H1 (cell line): ENCODE results near the gene OR51T1. TPM values are rescaled to one million over a fixed set of nuclear protein-coding genes. Genes with fewer than 3 reads are reported as not detected.

ENCODE experiments used
- CTCF ChIA-PET: fragments of 300-600 bp; sonication (Branson Sonifier 250); formaldehyde crosslinking; loops from one replicate; lab custom pipeline; 2021; ENCODE audit not compliant: partially characterized antibody; lab: Charles Lee
- POLR2A ChIA-PET: fragments of 300-600 bp; sonication (Branson Sonifier 250); formaldehyde crosslinking; loops from one replicate; lab custom pipeline; 2021; ENCODE audit warnings: inconsistent platforms; ENCODE audit not compliant: partially characterized antibody; lab: Charles Lee
- DNase-seq, 2 experiments: peaks; one replicate each; pipeline versions ENCODE4 v3.0.0 to v3.0.0-alpha.2; 2010 to 2022; ENCODE audit warnings: low spot score in 2 of 2, low read depth in 1 of 2, mixed read lengths in 1 of 2
- FAIRE-seq: peaks from 2 replicates; lab custom pipeline; 2011; peaks lifted over from hg19 to GRCh38; lab: Jason Lieb, UNC
- H2AFZ ChIP-seq: 2 replicates; pipeline ENCODE4 v1.8.1; 2012; ENCODE audit warnings: low read length, inconsistent platforms
- H2AK5ac ChIP-seq: 2 replicates; pipeline ENCODE4 v1.6.1; 2013; ENCODE audit warnings: low read depth, low read length
- H2BK120ac ChIP-seq: replicated peaks from 2 replicates; pipeline ENCODE3; 2013; ENCODE audit warnings: low read depth, low read length, inconsistent platforms
- H2BK12ac ChIP-seq: 2 replicates; pipeline ENCODE4 v1.6.1; 2013; ENCODE audit warnings: low read depth, low read length
- H2BK15ac ChIP-seq: 2 replicates; pipeline ENCODE4 v1.6.1; 2013; ENCODE audit warnings: low read length
- H2BK20ac ChIP-seq: 2 replicates; pipeline ENCODE4 v1.6.1; 2013; ENCODE audit warnings: low read length
- H2BK5ac ChIP-seq: 2 replicates; pipeline ENCODE4 v1.6.1; 2013; ENCODE audit warnings: low read depth, low read length
- H3K14ac ChIP-seq: 2 replicates; pipeline ENCODE4 v1.6.1; 2013; ENCODE audit warnings: inconsistent platforms; ENCODE audit not compliant: insufficient read length
- H3K18ac ChIP-seq: 2 replicates; pipeline ENCODE4 v1.6.1; 2013; ENCODE audit warnings: low read length; ENCODE audit errors: extremely low read depth
- H3K23ac ChIP-seq: 2 replicates; pipeline ENCODE4 v1.6.1; 2013; ENCODE audit warnings: inconsistent platforms; ENCODE audit not compliant: insufficient read length
- H3K23me2 ChIP-seq: 2 replicates; pipeline ENCODE4 v1.6.1; 2013; ENCODE audit warnings: low read depth, low read length
- H3K27ac ChIP-seq: 2 replicates; pipeline ENCODE4 v1.6.1; 2011; ENCODE audit warnings: low read depth, low read length, inconsistent platforms
- H3K27me3 ChIP-seq, 4 experiments: replicated peaks in 1 of 4; 1 replicate in 1 of 4; 2 replicates in 3 of 4; pipeline versions ENCODE4 v1.6.1 to v1.8.1; 2011 to 2013; ENCODE audit warnings: low read length in 3 of 4, mild to moderate bottlenecking in 3 of 4, inconsistent platforms in 2 of 4, mixed read lengths in 2 of 4, moderate library complexity in 1 of 4; ENCODE audit not compliant: control insufficient read depth in 3 of 4, insufficient read depth in 3 of 4; ENCODE audit errors: extremely low read depth in 1 of 4
- H3K36me3 ChIP-seq, 4 experiments: 2 replicates each; pipeline versions ENCODE4 v1.6.1 to v1.8.1; 2011 to 2013; ENCODE audit warnings: mild to moderate bottlenecking in 4 of 4, low read length in 3 of 4, moderate library complexity in 2 of 4, control low read depth in 1 of 4, inconsistent platforms in 1 of 4; ENCODE audit not compliant: insufficient read depth in 4 of 4, control insufficient read depth in 2 of 4
- H3K4ac ChIP-seq: replicated peaks from 2 replicates; pipeline ENCODE3; 2013; ENCODE audit warnings: low read length, low read depth, mixed read lengths, inconsistent platforms; ENCODE audit not compliant: insufficient read length
- H3K4me1 ChIP-seq, 4 experiments: replicated peaks in 1 of 4; 1 replicate in 1 of 4; 2 replicates in 3 of 4; pipeline versions ENCODE4 v1.6.1 to v1.8.1; 2011 to 2013; ENCODE audit warnings: low read length in 3 of 4, inconsistent platforms in 2 of 4, mixed read lengths in 1 of 4; ENCODE audit not compliant: insufficient read depth in 4 of 4, control insufficient read depth in 3 of 4
- H3K4me2 ChIP-seq, 2 experiments: 2 replicates each; pipeline versions ENCODE4 v1.6.1 to v1.8.1; 2011 to 2013; ENCODE audit warnings: low read depth in 2 of 2, low read length in 2 of 2, control low read depth in 1 of 2, inconsistent platforms in 1 of 2, mild to moderate bottlenecking in 1 of 2; ENCODE audit not compliant: insufficient read depth in 1 of 2
- H3K4me3 ChIP-seq, 4 experiments: fragments of 200-600, 300-600 bp in 1 of 4; sonication (generic), shearing (Covaris generic), sonication (Bioruptor Twin) in 1 of 4; 2 replicates each; pipeline versions ENCODE4 v1.5.1 to v1.8.1; 2011 to 2016; ENCODE audit warnings: low read length in 4 of 4, low read depth in 3 of 4, control low read depth in 2 of 4, inconsistent platforms in 2 of 4, mild to moderate bottlenecking in 2 of 4, mixed read lengths in 1 of 4, moderate library complexity in 1 of 4; ENCODE audit not compliant: insufficient read depth in 2 of 4; ENCODE audit errors: extremely low read depth in 1 of 4
- H3K56ac ChIP-seq: replicated peaks from 2 replicates; pipeline ENCODE3; 2013; ENCODE audit warnings: low read depth, mild to moderate bottlenecking, mixed read lengths, low read length, inconsistent platforms; ENCODE audit not compliant: insufficient read length
- H3K79me1 ChIP-seq: 2 replicates; pipeline ENCODE4 v1.6.1; 2013; ENCODE audit warnings: low read depth, low read length, control low read depth
- H3K79me2 ChIP-seq, 2 experiments: 2 replicates each; pipeline versions ENCODE4 v1.6.1 to v1.8.1; 2012 to 2013; ENCODE audit warnings: low read length in 2 of 2, mild to moderate bottlenecking in 2 of 2, inconsistent platforms in 1 of 2; ENCODE audit not compliant: insufficient read depth in 2 of 2, control insufficient read depth in 1 of 2
- H3K9ac ChIP-seq, 4 experiments: replicated peaks in 1 of 4; 1 replicate in 1 of 4; 2 replicates in 3 of 4; pipeline versions ENCODE4 v1.6.1 to v1.8.1; 2011 to 2013; ENCODE audit warnings: low read depth in 3 of 4, low read length in 3 of 4, control low read depth in 2 of 4, mild to moderate bottlenecking in 2 of 4, moderate library complexity in 2 of 4, inconsistent platforms in 1 of 4; ENCODE audit errors: extremely low read depth in 1 of 4
- H3K9me3 ChIP-seq, 2 experiments: 2 replicates each; pipeline versions ENCODE4 v1.6.1 to v1.8.1; 2012 to 2013; ENCODE audit warnings: mild to moderate bottlenecking in 2 of 2, moderate library complexity in 2 of 2, control low read depth in 1 of 2, inconsistent platforms in 1 of 2, low read depth in 1 of 2, low read length in 1 of 2, mixed read lengths in 1 of 2; ENCODE audit not compliant: insufficient read depth in 2 of 2
- H4K20me1 ChIP-seq, 2 experiments: replicated peaks in 1 of 2; 2 replicates each; pipeline versions ENCODE3 to v1.8.1; 2011 to 2013; ENCODE audit warnings: inconsistent platforms in 2 of 2, low read length in 2 of 2, mild to moderate bottlenecking in 1 of 2; ENCODE audit not compliant: insufficient read depth in 2 of 2, control insufficient read depth in 1 of 2
- H4K5ac ChIP-seq: 2 replicates; pipeline ENCODE4 v1.6.1; 2013; ENCODE audit warnings: low read length, low read depth, mixed read lengths, inconsistent platforms; ENCODE audit not compliant: insufficient read length
- H4K8ac ChIP-seq: 2 replicates; pipeline ENCODE4 v1.8.0; 2013; ENCODE audit warnings: mild to moderate bottlenecking, moderate library complexity, low read length, inconsistent platforms; ENCODE audit not compliant: insufficient read depth; ENCODE audit errors: extremely low read depth
- H4K91ac ChIP-seq: replicated peaks from 2 replicates; pipeline ENCODE3; 2013; ENCODE audit warnings: low read length, mixed read lengths, inconsistent platforms; ENCODE audit not compliant: insufficient read length
- CTCF ChIP-seq, 3 experiments: IDR thresholded peaks; 1 replicate in 2 of 3; 2 replicates in 1 of 3; pipeline versions ENCODE4 v1.5.1 to v1.6.1; 2011; ENCODE audit warnings: low read length in 3 of 3, mild to moderate bottlenecking in 3 of 3, inconsistent platforms in 2 of 3, low read depth in 1 of 3, moderate library complexity in 1 of 3; ENCODE audit not compliant: insufficient read depth in 1 of 3; ENCODE audit errors: control extremely low read depth in 1 of 3
- EP300 ChIP-seq, 2 experiments: IDR thresholded peaks; 1 replicate in 1 of 2; 2 replicates in 1 of 2; pipeline ENCODE4 v1.6.1; 2011 to 2012; ENCODE audit warnings: low read depth in 2 of 2, low read length in 2 of 2, mild to moderate bottlenecking in 2 of 2, borderline replicate concordance in 1 of 2, inconsistent platforms in 1 of 2, moderate library complexity in 1 of 2
- KDM4A ChIP-seq: IDR thresholded peaks from one replicate; pipeline ENCODE4 v1.7.1; 2012; ENCODE audit warnings: low read depth, mild to moderate bottlenecking, moderate library complexity, low read length, inconsistent platforms; ENCODE audit not compliant: severe bottlenecking
- KDM5A ChIP-seq: fragments of 200-600 bp; IDR thresholded peaks from 2 replicates; pipeline ENCODE4 v1.7.1; 2012; ENCODE audit warnings: mild to moderate bottlenecking, low read length, inconsistent platforms, mixed read lengths
- PHF8 ChIP-seq: fragments of 200-600 bp; sonication (generic); conservative IDR thresholded peaks from 2 replicates; pipeline ENCODE4 v1.7.1; 2012; ENCODE audit warnings: low read depth, mild to moderate bottlenecking, inconsistent platforms, low read length, moderate library complexity
- SP2 ChIP-seq: IDR thresholded peaks from 2 replicates; pipeline ENCODE4 v1.6.1; 2012; ENCODE audit warnings: mild to moderate bottlenecking, low read length, inconsistent platforms
- TEAD4 ChIP-seq: IDR thresholded peaks from 2 replicates; pipeline ENCODE4 v1.6.1; 2012; ENCODE audit warnings: low read depth, low read length, inconsistent platforms, mixed read lengths
- YY1 ChIP-seq: IDR thresholded peaks from 2 replicates; pipeline ENCODE4 v1.6.1; 2011; ENCODE audit warnings: low read depth, mild to moderate bottlenecking, low read length
- ZNF274 ChIP-seq: IDR thresholded peaks from 2 replicates; pipeline ENCODE4 v1.7.0; 2012; ENCODE audit warnings: low read length, borderline replicate concordance; ENCODE audit errors: extremely low read depth
- WGBS, 2 experiments: shearing (Covaris generic) in 1 of 2; methylation state at CpG; one replicate each; pipeline versions ENCODE4 v1.1.6 to v1.1.7; 2013 to 2015; ENCODE audit warnings: low lambda C conversion rate in 2 of 2, mixed read lengths in 2 of 2, inconsistent platforms in 1 of 2, low coverage in 1 of 2, missing lambda C conversion rate in 1 of 2; ENCODE audit not compliant: insufficient replicate concordance in 2 of 2, insufficient coverage in 1 of 2, insufficient read length in 1 of 2; ENCODE audit errors: extremely low coverage in 1 of 2, missing lambda C conversion rate in 1 of 2; 5-methylcytosine and 5-hydroxymethylcytosine counted together
- long read RNA-seq, 2 experiments: library from RNA in 1 of 2; library from capped mRNA in 1 of 2; stranded (forward); transcript quantifications; one replicate each; pipeline ENCODE4 v2.0.0, GENCODE V29; 2021; ENCODE audit warnings: inconsistent platforms in 1 of 2
- polyA minus RNA-seq, 3 experiments: library from RNA; depleted of rRNA, polyadenylated mRNA; stranded (reverse); fragments of >200 nt; gene quantifications; 1 replicate in 2 of 3; 2 replicates in 1 of 3; pipeline ENCODE4 v1.2.3, GENCODE V29; 2011
- polyA plus RNA-seq, 7 experiments: library from polyadenylated mRNA; depleted of rRNA in 3 of 7; stranded (reverse) in 5 of 7; unstranded in 2 of 7; fragments of >200 nt in 5 of 7; fragments of 200-250 nt in 2 of 7; gene quantifications; 1 replicate in 5 of 7; 2 replicates in 1 of 7; 4 replicates in 1 of 7; pipeline versions ENCODE4 v1.2.1 to v1.2.3, GENCODE V29; 2011 to 2013; ENCODE audit warnings: missing spikeins in 2 of 7, mixed read lengths in 2 of 7
- total RNA-seq: library from RNA; stranded (reverse); fragmentation: NEBNext Ultra II Directional; extraction: Animal tissue kit (Norgen Biotek cat#: 25700); gene quantifications from 2 replicates; pipeline ENCODE4 v1.2.1, GENCODE V29; 2021

The OR51T1 gene
- not detected in 2 replicates for total RNA-seq
- not detected in 2 replicates for polyA plus RNA-seq (2011; rRNA removed)
- polyA plus RNA-seq (2011; cell fraction: cytosol; rRNA removed): not detected
- polyA plus RNA-seq (2011; cell fraction: nucleus; rRNA removed): 0.16 TPM
- polyA plus RNA-seq (2012, experiment 1 of 2): not detected in 4 replicates
- not detected for polyA plus RNA-seq (2012, experiment 2 of 2)
- polyA plus RNA-seq (2013, experiment 1 of 2): not detected
- polyA plus RNA-seq (2013, experiment 2 of 2): not detected
- polyA minus RNA-seq (2011; rRNA and poly(A)+ RNA removed): 0.37 and 0.44 TPM in 2 replicates
- not detected for polyA minus RNA-seq (2011; cell fraction: cytosol; rRNA and poly(A)+ RNA removed)
- 0.90 TPM for polyA minus RNA-seq (2011; cell fraction: nucleus; rRNA and poly(A)+ RNA removed)
- long read RNA-seq, experiment 1: 0 reads
- long read RNA-seq, experiment 2: 0 reads

GRCh38 chr11:4881860-4882500 is at the start of gene OR51T1:
Gene OR51T1, plus strand, starts transcription at chr11:4881900. Its CDS starts 0 bp downstream, at chr11:4881900.
- Histone ChIP-seq H3K23ac (no peak within 1 kb of the TSS), H3K4me2 (no peak within 1 kb of the TSS), H4K91ac (no peak within 1 kb of the TSS), H3K23me2 (no peaks in the 10 kb centered on the region), H3K4me1 (no peaks in the 10 kb centered on the region), H2BK20ac (no peak within 1 kb of the TSS), H3K4me3 (no peak within 1 kb of the TSS), H3K18ac (no peak within 1 kb of the TSS), H4K5ac (no peak within 1 kb of the TSS), H3K36me3 (no peaks in the 10 kb centered on the region), H3K14ac (no peak within 1 kb of the TSS), H3K56ac (no peak within 1 kb of the TSS), H2AK5ac (no peak within 1 kb of the TSS), H3K27ac (no peak within 1 kb of the TSS), H3K4ac (no peak within 1 kb of the TSS), H3K79me2 (no peaks in the 10 kb centered on the region), H4K8ac (no peak within 1 kb of the TSS), H4K20me1 (no peaks in the 10 kb centered on the region), H3K9me3 (no peaks in the 10 kb centered on the region), H3K9ac (no peak within 1 kb of the TSS), H2BK5ac (no peak within 1 kb of the TSS), H2BK15ac (no peak within 1 kb of the TSS), H2BK12ac (no peak within 1 kb of the TSS), H3K27me3 (no peaks in the 10 kb centered on the region), H2AFZ (0 out of 2 replicates have a peak within 1 kb of the TSS, but pooled peaks have one; percentile 39), H2BK120ac (no peak within 1 kb of the TSS), H3K79me1 (no peaks in the 10 kb centered on the region)
- DNase-seq (no peak), FAIRE-seq (no peak)
- CTCF ChIA-PET: interaction anchor here (1.5 kb wide), 1 partner anchor 10 kb away, joined by 4 read pairs; no protein-coding TSS in a partner anchor
- WGBS, 2 experiments: 93 to 100% methylated on average over 1 to 8 of the region's 8 CpGs
- POLR2A ChIA-PET: no interaction called here
- TF ChIP-seq PHF8: no peak
- no peak for TF ChIP-seq ZNF274
- TF ChIP-seq KDM4A: no peak
- no peak for TF ChIP-seq CTCF (IDR thresholded peaks at IDR 0.05; ENCODE audit: control extremely low read depth in 1 of 3, insufficient read depth in 1 of 3, low read depth in 1 of 3, low read length in 3 of 3)
- no peak for TF ChIP-seq KDM5A
- TF ChIP-seq TEAD4: no peak
- no peak for TF ChIP-seq EP300 (IDR thresholded peaks at IDR 0.05; ENCODE audit: borderline replicate concordance in 1 of 2, low read depth in 2 of 2, low read length in 2 of 2)
- TF ChIP-seq SP2: no peak
- no peak for TF ChIP-seq YY1
